Endodermal cell (in vitro differentiated cells): ENCODE measurements around the gene SIX4. TPM values are rescaled to one million over a fixed set of nuclear protein-coding genes. Genes with fewer than 3 reads are reported as not detected.

ENCODE experiments used
- DNase-seq: peaks from one replicate; pipeline ENCODE4 v3.0.0-alpha.2; 2017
- H3K27ac ChIP-seq: 2 replicates; pipeline ENCODE4 v1.5.1; 2013; ENCODE audit warnings: mild to moderate bottlenecking, low read depth, low read length, moderate library complexity
- H3K27me3 ChIP-seq: 2 replicates; pipeline ENCODE4 v1.6.1; 2013; ENCODE audit warnings: mild to moderate bottlenecking, low read length, moderate library complexity; ENCODE audit not compliant: insufficient read depth, control insufficient read depth, poor library complexity, severe bottlenecking
- H3K36me3 ChIP-seq: 2 replicates; pipeline ENCODE4 v1.7.0; 2013; ENCODE audit warnings: mild to moderate bottlenecking, low read length, moderate library complexity; ENCODE audit not compliant: control insufficient read depth, insufficient read depth
- H3K4me1 ChIP-seq: one replicate; pipeline ENCODE4 v1.7.0; 2013; ENCODE audit warnings: low read length; ENCODE audit not compliant: control insufficient read depth, insufficient read depth
- H3K4me3 ChIP-seq: 2 replicates; pipeline ENCODE4 v1.5.1; 2013; ENCODE audit warnings: mild to moderate bottlenecking, low read length, moderate library complexity
- H3K9ac ChIP-seq: 2 replicates; pipeline ENCODE4 v1.6.1; 2013; ENCODE audit warnings: mild to moderate bottlenecking, low read length, moderate library complexity; ENCODE audit not compliant: poor library complexity, severe bottlenecking; ENCODE audit errors: extremely low read depth
- H3K9me3 ChIP-seq: 2 replicates; pipeline ENCODE4 v1.6.1; 2013; ENCODE audit warnings: mild to moderate bottlenecking, low read length, moderate library complexity; ENCODE audit not compliant: control insufficient read depth
- H3K27ac Mint-ChIP-seq: 2 replicates; pipeline ENCODE4 v1.8.0; 2020; ENCODE audit warnings: mixed read lengths
- H3K27me3 Mint-ChIP-seq: 2 replicates; pipeline ENCODE4 v1.8.0; 2021; ENCODE audit warnings: mild to moderate bottlenecking, mixed read lengths; ENCODE audit not compliant: insufficient read depth
- H3K36me3 Mint-ChIP-seq: 2 replicates; pipeline ENCODE4 v1.8.0; 2020; ENCODE audit warnings: low read depth, mixed read lengths
- H3K4me1 Mint-ChIP-seq: 2 replicates; pipeline ENCODE4 v1.8.0; 2020; ENCODE audit warnings: mixed read lengths
- H3K4me3 Mint-ChIP-seq: 2 replicates; pipeline ENCODE4 v1.8.0; 2020; ENCODE audit warnings: mild to moderate bottlenecking, moderate library complexity, mixed read lengths
- H3K9me3 Mint-ChIP-seq: 2 replicates; pipeline ENCODE4 v1.8.0; 2020; ENCODE audit warnings: mild to moderate bottlenecking, mixed read lengths
- CTCF ChIP-seq: fragments of 200-600 bp; sonication (generic); conservative IDR thresholded peaks from 2 replicates; pipeline ENCODE4 v1.5.0; 2021; ENCODE audit warnings: antibody characterized with exemption, mild to moderate bottlenecking
- WGBS, 2 experiments: methylation state at CpG; one replicate each; pipeline versions ENCODE4 v1.1.5 to v1.1.7; 2013; ENCODE audit warnings: missing lambda C conversion rate in 2 of 2, mixed read lengths in 1 of 2; ENCODE audit not compliant: insufficient coverage in 1 of 2, insufficient read length in 1 of 2; 5-methylcytosine and 5-hydroxymethylcytosine counted together
- total RNA-seq, 2 donors: library from RNA; stranded (reverse); fragmentation: NEBNext Ultra II Directional in 1 of 2; extraction: Animal tissue kit (Norgen Biotek cat#: 25700) in 1 of 2; gene quantifications; 2 replicates in 1 of 2; 3 replicates in 1 of 2; pipeline ENCODE4 v1.2.1, GENCODE V29; 2021

The SIX4 gene
- total RNA-seq, 2 donors from 2014 or later, result 5.6 to 9.8 TPM

GRCh38 chr14:60662982-60663381, 61.2 kb downstream of the SIX4 start:
- Mint-ChIP-seq H3K36me3 (no peaks in the 10 kb centered on the region), H3K27me3 (peaks cover 68% of the 10 kb centered on the region)

GRCh38 chr14:60661721-60662120, 62.4 kb downstream of the SIX4 start:
- 97 to 100% methylated on average over 1 of the region's 1 CpG for WGBS, 2 experiments
- Mint-ChIP-seq H3K36me3 (no peaks in the 10 kb centered on the region), H3K9me3 (no peaks in the 10 kb centered on the region), H3K27ac (no peak overlapping the region), H3K4me1 (peaks cover 9% of the 10 kb centered on the region), H3K27me3 (peaks cover 79% of the 10 kb centered on the region), H3K4me3 (no peak overlapping the region)
- TF ChIP-seq CTCF, result no peak
- H3K27me3 ChIP-seq, result peaks cover 63% of the 10 kb centered on the region
- H3K9ac ChIP-seq, result no peak overlapping the region
- H3K27ac ChIP-seq, result no peak overlapping the region
- no peak overlapping the region for H3K4me3 ChIP-seq
- DNase-seq, result no peak
- H3K4me1 ChIP-seq, result no peaks in the 10 kb centered on the region
- H3K36me3 ChIP-seq, result no peaks in the 10 kb centered on the region
- no peaks in the 10 kb centered on the region for H3K9me3 ChIP-seq

More at GRCh38 chr14:60662982-60663381, 61.2 kb downstream of the SIX4 start:
- no peak overlapping the region for H3K9ac ChIP-seq
- H3K27me3 ChIP-seq, result peaks cover 50% of the 10 kb centered on the region
- Mint-ChIP-seq H3K4me3 (no peak overlapping the region), H3K9me3 (no peaks in the 10 kb centered on the region), H3K4me1 (peaks cover 4% of the 10 kb centered on the region), H3K27ac (no peak overlapping the region)
- no peak for TF ChIP-seq CTCF
- no peak for DNase-seq
- H3K27ac ChIP-seq, result no peak overlapping the region
- no peaks in the 10 kb centered on the region for H3K36me3 ChIP-seq
- H3K4me3 ChIP-seq, result no peak overlapping the region
- H3K9me3 ChIP-seq, result no peaks in the 10 kb centered on the region
- no peaks in the 10 kb centered on the region for H3K4me1 ChIP-seq
- WGBS, 2 experiments, result 100% methylated on average over 1 of the region's 1 CpG; no CpG with 5 or more reads in 1 of the 2 experiments

Other genes starting within 250 kb of the SIX4 start
- gene C14orf39, start 238.3 kb downstream of the SIX4 start, total RNA-seq, result 1 to 10 TPM in 1 of 2 donors, under 1 TPM in 1; 0.97 to 1.3 TPM
- not detected for gene SIX6, start 215.2 kb downstream of the SIX4 start, total RNA-seq
- under 1 TPM in 1 of 2 donors, not detected in 1; 0.13 TPM for gene SIX1, start 74.9 kb downstream of the SIX4 start, total RNA-seq
- 10 to 100 TPM; 36.8 to 42.6 TPM for gene MNAT1, start 10.4 kb upstream of the SIX4 start, total RNA-seq